AG09309 (cell line): Measurements from ENCODE around the gene DTNBP1.
A peak's percentile ranks its signal among the peaks of the same experiment; 100 is the strongest.

Experiments
- DNase-seq: peaks from one replicate; pipeline ENCODE4 v3.0.0-alpha.2; 2010; ENCODE audit warnings: low read depth
- H3K4me3 ChIP-seq: 2 replicates; pipeline ENCODE4 v1.5.1; 2011; ENCODE audit warnings: mild to moderate bottlenecking, low read depth, low read length, moderate library complexity; ENCODE audit not compliant: control insufficient read depth
- TF ChIP-seq, protein P1 (sequence below): IDR thresholded peaks from 2 replicates; pipeline ENCODE4 v1.5.1; 2011; ENCODE audit warnings: mild to moderate bottlenecking, low read depth, low read length, inconsistent platforms; ENCODE audit not compliant: insufficient read depth, control insufficient read depth; ENCODE audit errors: missing control alignments

The DTNBP1 gene

DNA sequence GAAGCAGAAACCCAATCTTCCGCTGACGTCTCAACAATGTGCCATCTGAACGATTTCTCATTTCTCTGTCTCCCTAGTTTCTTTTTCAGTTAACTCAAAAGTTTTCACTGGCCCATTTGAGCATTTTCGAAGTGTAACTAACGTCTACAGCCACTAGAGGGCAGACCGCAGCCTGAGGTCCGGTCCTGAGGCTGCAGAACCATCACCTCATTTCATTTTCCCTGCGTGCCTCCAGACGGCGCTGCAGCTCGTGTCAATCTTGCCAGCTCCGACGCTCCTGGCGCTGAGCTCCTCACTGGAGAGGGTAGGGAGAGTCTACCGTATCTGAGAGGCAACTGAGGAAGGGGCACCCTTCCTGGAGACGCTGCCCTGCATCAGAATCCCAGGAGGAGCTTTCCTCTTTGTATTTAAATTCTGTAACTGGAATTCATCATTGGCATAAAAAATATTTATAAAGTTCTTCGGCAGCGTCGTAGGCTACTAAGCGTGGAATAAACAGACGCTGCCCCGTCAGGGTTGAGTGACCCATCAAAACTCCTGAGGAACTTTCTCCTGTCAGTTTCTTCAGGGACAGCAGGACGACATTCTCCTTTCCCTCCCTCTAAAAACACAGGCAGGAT is 28.5 kb upstream of the DTNBP1 start:
- TF ChIP-seq, protein P1, sequence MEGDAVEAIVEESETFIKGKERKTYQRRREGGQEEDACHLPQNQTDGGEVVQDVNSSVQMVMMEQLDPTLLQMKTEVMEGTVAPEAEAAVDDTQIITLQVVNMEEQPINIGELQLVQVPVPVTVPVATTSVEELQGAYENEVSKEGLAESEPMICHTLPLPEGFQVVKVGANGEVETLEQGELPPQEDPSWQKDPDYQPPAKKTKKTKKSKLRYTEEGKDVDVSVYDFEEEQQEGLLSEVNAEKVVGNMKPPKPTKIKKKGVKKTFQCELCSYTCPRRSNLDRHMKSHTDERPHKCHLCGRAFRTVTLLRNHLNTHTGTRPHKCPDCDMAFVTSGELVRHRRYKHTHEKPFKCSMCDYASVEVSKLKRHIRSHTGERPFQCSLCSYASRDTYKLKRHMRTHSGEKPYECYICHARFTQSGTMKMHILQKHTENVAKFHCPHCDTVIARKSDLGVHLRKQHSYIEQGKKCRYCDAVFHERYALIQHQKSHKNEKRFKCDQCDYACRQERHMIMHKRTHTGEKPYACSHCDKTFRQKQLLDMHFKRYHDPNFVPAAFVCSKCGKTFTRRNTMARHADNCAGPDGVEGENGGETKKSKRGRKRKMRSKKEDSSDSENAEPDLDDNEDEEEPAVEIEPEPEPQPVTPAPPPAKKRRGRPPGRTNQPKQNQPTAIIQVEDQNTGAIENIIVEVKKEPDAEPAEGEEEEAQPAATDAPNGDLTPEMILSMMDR = peak; percentile 100
- peak; percentile 68 for DNase-seq
- peak overlapping the region; percentile 37 for H3K4me3 ChIP-seq

DNA sequence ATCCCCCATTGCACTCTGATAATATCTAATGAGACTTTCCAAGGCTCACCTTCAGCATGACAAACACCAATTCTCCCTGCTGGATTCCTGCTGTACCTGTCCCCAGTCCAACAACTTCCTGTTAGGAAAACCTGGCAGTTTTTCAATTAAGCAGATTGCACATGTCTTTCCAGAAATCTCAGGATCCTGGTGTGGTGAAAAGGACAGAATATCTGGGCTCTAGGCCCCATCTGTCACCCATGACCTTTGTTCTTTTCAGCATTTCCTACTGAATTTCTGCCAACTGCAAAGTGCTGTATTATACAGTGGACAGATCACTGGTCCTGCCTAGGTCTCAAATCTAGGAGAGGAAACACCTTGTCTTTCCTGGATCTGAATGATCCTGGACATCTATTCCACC is 27.7 kb upstream of the DTNBP1 start:
- no peak overlapping the region for H3K4me3 ChIP-seq
- TF ChIP-seq, protein P1 = no peak
- DNase-seq = no peak

DNA sequence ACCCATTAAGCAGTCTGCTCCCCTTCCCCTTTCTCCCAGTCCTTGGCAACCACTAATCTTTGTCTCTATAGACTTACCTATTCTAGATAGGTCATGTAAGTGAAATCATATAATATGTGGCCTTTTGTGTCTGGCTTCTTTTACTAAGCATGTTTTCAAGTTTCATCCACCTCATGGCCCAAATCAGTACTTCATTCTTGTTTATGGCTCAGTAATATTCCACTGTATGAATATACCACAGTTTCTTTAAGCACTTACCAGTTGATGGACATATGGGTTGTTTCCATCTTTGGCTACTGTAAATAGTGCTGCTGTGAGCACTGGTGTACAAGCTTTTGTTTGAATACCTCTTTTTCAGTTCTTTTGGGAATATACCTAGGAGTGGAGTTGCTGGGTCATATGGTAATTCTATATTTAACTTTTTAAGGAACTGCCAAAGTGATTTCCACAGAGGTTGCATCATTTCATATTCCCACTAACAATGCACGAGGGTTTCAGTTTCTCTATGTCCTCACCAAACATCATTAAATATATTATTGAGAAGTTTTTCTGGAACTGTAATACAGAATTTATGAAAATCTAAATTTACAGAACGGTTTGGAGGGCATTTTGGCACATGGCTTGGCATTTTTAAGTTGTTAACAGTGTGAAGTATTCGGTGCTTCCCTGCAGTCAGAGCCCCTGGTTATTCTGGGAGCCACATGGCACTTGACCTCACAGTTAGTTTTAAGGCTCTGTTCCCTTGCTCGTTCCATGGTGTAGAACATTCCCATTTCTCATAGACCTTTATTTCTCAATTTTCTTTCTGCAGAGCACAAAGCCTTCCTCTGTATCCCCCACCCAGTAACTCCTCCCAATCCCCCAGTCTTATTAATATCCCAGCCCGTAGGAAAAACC is 27.0 kb upstream of the DTNBP1 start:
- DNase-seq = no peak
- TF ChIP-seq, protein P1 = no peak
- H3K4me3 ChIP-seq = no peak overlapping the region

DNA sequence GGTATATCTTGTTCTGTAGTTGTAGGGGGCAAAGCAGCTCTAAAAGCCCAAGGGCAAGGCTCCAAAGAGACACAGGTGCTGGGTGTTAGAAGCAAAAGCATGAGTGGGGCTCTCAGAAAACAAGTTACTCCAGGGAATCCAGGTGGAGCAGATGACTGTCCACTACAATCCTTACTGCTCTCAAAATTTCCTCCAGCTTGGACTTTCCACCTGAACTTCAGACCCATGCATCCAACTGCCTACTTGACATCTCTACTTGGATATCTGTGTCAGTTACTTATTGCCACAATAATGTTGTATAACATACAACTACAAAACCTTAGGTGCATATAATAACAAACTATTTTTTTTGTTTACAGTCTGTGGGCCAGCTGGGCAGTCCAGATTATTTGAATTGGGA is 22.8 kb upstream of the DTNBP1 start:
- no peak overlapping the region for H3K4me3 ChIP-seq
- TF ChIP-seq, protein P1 = no peak
- DNase-seq = no peak

DNA sequence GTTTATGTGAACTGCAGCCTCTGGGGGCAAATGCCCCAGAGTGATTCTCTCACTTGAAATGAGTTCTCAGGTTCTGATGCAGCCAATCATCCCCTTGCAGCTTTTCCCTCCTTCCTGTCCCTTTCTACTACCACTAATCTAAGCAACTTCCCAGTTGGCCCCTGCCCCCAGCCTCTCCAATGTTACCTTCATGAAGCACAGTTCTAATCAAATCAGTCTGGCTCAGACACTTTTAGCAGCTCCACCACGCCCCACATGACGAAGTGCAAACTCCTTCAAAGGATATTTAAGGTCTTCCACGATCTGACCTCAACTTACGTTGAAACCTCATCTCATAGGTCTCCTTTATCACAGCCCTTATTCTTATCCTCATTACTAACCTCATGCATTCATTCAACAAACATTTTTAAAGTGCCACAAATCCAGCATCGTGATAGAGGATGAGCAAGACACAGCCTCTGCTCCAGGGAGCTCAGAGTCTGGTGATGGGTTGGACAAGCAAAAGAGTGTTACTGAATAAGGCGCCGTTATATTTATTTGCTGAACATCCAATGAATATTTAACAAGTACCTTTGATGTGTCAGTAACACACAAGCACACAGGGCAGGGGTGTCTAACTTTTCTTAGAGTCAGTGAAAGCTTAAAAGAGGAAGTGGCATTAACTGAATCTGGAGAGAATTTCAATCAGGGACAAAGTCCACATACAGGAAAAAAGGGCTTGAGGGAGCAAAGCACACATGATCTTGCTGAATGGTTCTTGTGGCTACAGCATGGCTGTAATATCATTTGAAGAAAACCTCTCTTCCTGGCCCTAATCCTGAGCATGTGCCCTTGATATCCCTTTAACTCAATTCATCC is 20.4 kb upstream of the DTNBP1 start:
- no peak overlapping the region for H3K4me3 ChIP-seq
- TF ChIP-seq, protein P1 = no peak
- no peak for DNase-seq

DNA sequence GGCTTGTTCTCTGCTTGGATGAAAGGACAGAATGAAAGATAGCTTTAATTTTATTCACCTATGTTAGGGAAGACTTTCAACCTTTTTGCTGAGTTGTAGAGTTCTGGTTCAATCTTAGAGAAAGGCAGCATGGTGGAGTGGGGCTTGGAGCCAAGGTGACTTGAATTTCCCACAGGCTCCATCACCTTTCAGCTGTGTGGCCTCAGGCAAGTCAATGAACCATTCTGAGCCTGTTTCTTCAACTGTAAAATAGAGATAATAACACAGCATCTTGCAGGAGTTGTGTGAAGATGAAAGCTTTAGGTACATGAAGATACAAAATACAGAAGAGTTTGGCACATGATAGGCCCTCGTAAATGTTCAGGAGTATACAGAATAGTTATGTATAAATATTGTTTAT is 19.1 kb upstream of the DTNBP1 start:
- TF ChIP-seq, protein P1 = no peak
- H3K4me3 ChIP-seq = no peak overlapping the region
- no peak for DNase-seq
